ENCODE data around the gene NLRC3. TPM values are rescaled to one million over a fixed set of nuclear protein-coding genes. Genes with fewer than 3 reads are reported as not detected.

NLRC3 gene
- total RNA-seq, 1 experiment from 2014 or later = 0.15 TPM

DNA sequence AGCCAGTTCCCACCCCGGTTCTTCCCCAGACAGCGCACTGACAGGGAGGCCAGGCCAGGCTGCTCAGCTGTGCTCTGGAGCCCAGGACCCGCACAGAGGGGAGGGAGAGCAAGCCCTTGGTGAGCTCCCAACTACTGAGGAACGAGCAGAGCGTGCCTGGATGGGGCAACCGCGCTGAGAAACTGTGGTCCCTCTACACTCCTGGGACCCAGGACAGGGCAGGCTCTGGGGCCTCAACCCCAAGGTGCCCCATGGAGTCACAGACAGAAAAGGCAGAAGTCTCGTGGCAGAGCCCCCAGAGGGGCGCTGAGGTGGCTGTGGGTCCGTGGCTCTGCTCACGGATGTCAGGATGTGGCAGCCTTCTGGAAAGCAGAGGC lies 17.9 kb upstream of the NLRC3 start:
- H3K79me2 ChIP-seq (ENCODE audit: insufficient read depth, low read length) = no peaks in the 10 kb centered on the region
- POLR2A ChIA-PET = no interaction called here
- BruUV-seq (replicated peaks) = no TSS peak
- no peak overlapping the region for H3K4me3 ChIP-seq (replicated peaks in 1 of 2; ENCODE audit: low read depth in 1 of 2, low read length in 2 of 2)
- TF ChIP-seq, protein P1, sequence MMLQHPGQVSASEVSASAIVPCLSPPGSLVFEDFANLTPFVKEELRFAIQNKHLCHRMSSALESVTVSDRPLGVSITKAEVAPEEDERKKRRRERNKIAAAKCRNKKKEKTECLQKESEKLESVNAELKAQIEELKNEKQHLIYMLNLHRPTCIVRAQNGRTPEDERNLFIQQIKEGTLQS (IDR thresholded peaks at IDR 0.05) = no peak
- TF ChIP-seq POLR2AphosphoS5 (IDR thresholded peaks at IDR 0.05; ENCODE audit: low read depth, low read length) (no peak), FOSL1 (IDR thresholded peaks at IDR 0.05; ENCODE audit: low read depth) (no peak), CEBPB (IDR thresholded peaks at IDR 0.05; ENCODE audit: low read depth) (no peak), EGR1 (IDR thresholded peaks at IDR 0.05; ENCODE audit: low read depth) (no peak), TCF7L2 (IDR thresholded peaks at IDR 0.05; ENCODE audit: borderline replicate concordance, extremely low read depth, insufficient read depth, insufficient read length) (no peak), ZNF274 (IDR thresholded peaks at IDR 0.05; ENCODE audit: low read depth, low read length) (no peak), RAD21 (IDR thresholded peaks at IDR 0.05; ENCODE audit: low read depth) (no peak), ZFX (IDR thresholded peaks at IDR 0.05) (no peak), SP1 (IDR thresholded peaks at IDR 0.05; ENCODE audit: low read depth) (no peak), CBX3 (IDR thresholded peaks at IDR 0.05; ENCODE audit: low read depth) (no peak), SIN3A (IDR thresholded peaks at IDR 0.05; ENCODE audit: low read depth) (no peak)
- TF ChIP-seq, protein P2, sequence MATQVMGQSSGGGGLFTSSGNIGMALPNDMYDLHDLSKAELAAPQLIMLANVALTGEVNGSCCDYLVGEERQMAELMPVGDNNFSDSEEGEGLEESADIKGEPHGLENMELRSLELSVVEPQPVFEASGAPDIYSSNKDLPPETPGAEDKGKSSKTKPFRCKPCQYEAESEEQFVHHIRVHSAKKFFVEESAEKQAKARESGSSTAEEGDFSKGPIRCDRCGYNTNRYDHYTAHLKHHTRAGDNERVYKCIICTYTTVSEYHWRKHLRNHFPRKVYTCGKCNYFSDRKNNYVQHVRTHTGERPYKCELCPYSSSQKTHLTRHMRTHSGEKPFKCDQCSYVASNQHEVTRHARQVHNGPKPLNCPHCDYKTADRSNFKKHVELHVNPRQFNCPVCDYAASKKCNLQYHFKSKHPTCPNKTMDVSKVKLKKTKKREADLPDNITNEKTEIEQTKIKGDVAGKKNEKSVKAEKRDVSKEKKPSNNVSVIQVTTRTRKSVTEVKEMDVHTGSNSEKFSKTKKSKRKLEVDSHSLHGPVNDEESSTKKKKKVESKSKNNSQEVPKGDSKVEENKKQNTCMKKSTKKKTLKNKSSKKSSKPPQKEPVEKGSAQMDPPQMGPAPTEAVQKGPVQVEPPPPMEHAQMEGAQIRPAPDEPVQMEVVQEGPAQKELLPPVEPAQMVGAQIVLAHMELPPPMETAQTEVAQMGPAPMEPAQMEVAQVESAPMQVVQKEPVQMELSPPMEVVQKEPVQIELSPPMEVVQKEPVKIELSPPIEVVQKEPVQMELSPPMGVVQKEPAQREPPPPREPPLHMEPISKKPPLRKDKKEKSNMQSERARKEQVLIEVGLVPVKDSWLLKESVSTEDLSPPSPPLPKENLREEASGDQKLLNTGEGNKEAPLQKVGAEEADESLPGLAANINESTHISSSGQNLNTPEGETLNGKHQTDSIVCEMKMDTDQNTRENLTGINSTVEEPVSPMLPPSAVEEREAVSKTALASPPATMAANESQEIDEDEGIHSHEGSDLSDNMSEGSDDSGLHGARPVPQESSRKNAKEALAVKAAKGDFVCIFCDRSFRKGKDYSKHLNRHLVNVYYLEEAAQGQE (IDR thresholded peaks at IDR 0.05; ENCODE audit: low read depth) = no peak
- TF ChIP-seq, protein P3, sequence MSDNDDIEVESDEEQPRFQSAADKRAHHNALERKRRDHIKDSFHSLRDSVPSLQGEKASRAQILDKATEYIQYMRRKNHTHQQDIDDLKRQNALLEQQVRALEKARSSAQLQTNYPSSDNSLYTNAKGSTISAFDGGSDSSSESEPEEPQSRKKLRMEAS (IDR thresholded peaks at IDR 0.05) = no peak
- TF ChIP-seq, protein P4, sequence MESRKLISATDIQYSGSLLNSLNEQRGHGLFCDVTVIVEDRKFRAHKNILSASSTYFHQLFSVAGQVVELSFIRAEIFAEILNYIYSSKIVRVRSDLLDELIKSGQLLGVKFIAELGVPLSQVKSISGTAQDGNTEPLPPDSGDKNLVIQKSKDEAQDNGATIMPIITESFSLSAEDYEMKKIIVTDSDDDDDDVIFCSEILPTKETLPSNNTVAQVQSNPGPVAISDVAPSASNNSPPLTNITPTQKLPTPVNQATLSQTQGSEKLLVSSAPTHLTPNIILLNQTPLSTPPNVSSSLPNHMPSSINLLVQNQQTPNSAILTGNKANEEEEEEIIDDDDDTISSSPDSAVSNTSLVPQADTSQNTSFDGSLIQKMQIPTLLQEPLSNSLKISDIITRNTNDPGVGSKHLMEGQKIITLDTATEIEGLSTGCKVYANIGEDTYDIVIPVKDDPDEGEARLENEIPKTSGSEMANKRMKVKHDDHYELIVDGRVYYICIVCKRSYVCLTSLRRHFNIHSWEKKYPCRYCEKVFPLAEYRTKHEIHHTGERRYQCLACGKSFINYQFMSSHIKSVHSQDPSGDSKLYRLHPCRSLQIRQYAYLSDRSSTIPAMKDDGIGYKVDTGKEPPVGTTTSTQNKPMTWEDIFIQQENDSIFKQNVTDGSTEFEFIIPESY (IDR thresholded peaks at IDR 0.05; ENCODE audit: extremely low read depth, insufficient replicate concordance, low read length) = no peak
- TF ChIP-seq, protein P5, sequence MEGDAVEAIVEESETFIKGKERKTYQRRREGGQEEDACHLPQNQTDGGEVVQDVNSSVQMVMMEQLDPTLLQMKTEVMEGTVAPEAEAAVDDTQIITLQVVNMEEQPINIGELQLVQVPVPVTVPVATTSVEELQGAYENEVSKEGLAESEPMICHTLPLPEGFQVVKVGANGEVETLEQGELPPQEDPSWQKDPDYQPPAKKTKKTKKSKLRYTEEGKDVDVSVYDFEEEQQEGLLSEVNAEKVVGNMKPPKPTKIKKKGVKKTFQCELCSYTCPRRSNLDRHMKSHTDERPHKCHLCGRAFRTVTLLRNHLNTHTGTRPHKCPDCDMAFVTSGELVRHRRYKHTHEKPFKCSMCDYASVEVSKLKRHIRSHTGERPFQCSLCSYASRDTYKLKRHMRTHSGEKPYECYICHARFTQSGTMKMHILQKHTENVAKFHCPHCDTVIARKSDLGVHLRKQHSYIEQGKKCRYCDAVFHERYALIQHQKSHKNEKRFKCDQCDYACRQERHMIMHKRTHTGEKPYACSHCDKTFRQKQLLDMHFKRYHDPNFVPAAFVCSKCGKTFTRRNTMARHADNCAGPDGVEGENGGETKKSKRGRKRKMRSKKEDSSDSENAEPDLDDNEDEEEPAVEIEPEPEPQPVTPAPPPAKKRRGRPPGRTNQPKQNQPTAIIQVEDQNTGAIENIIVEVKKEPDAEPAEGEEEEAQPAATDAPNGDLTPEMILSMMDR (IDR thresholded peaks at IDR 0.05 in 2 of 3, conservative IDR thresholded peaks at IDR 0.05 in 1 of 3; ENCODE audit: borderline replicate concordance in 1 of 3, insufficient read depth in 1 of 3, low read depth in 2 of 3, low read length in 2 of 3) = no peak
- no peak for DNase-seq (ENCODE audit: low read depth, low spot score)
- H3K9me2 ChIP-seq (ENCODE audit: insufficient read depth) = no peaks in the 10 kb centered on the region
- no peak for ATAC-seq
- intact Hi-C loops (cut with micrococcal nuclease) = no loop called here
- H3K27ac ChIP-seq (ENCODE audit: low read depth, low read length) = no peak overlapping the region
- CTCF ChIA-PET = no interaction called here
- no peak overlapping the region for H2AFZ ChIP-seq (ENCODE audit: low read depth, low read length, poor library complexity, severe bottlenecking)
- H3K9ac ChIP-seq (ENCODE audit: low read length) = no peak overlapping the region
- no peaks in the 10 kb centered on the region; a peak in 1 of 4 replicates for H3K9me3 ChIP-seq (ENCODE audit: control insufficient read depth in 1 of 2, insufficient read depth in 1 of 2, low read depth in 1 of 2, low read length in 2 of 2)
- H4K20me1 ChIP-seq (ENCODE audit: insufficient read depth) = no peaks in the 10 kb centered on the region
- H3K36me3 ChIP-seq (ENCODE audit: control insufficient read depth in 1 of 2, insufficient read depth in 2 of 2, low read length in 2 of 2) = peaks cover 0 to 7% of the 10 kb centered on the region in 2 experiments; a peak in 2 of 4 replicates
- H3K4me1 ChIP-seq (ENCODE audit: control insufficient read depth in 1 of 2, insufficient read depth in 2 of 2, low read length in 2 of 2) = no peaks in the 10 kb centered on the region
- H3K27me3 ChIP-seq (ENCODE audit: insufficient read depth, low read length) = no peaks in the 10 kb centered on the region
- RAD21 ChIA-PET (ENCODE audit: low non-redundant PET in 1 of 2, low total read pairs in 2 of 2, uncharacterized antibody in 2 of 2, unreplicated experiment in 2 of 2) = no interaction called here
- no peak overlapping the region for H3K4me2 ChIP-seq (ENCODE audit: low read length)
